ENCODE measurements around the gene RUVBL2.
A peak's percentile ranks its signal among the peaks of the same experiment; 100 is the strongest.

Gene RUVBL2

GRCh38 chr19:48964205-48965039, 29.3 kb upstream of the RUVBL2 start:
- H3K27ac ChIP-seq, result peak overlapping the region; percentile 70
- no peak for TF ChIP-seq ZFX (IDR thresholded peaks at IDR 0.05)
- no peak for TF ChIP-seq CTCF (conservative IDR thresholded peaks at IDR 0.05)

GRCh38 chr19:48965040-48965805, 28.5 kb upstream of the RUVBL2 start, which contains the start of gene FTL:
Gene FTL, plus strand, starts transcription at chr19:48965309. Its CDS starts 199 bp downstream, at chr19:48965508.
- peak within 1 kb of the TSS; percentile 70 for H3K27ac ChIP-seq
- no peak for TF ChIP-seq ZFX (IDR thresholded peaks at IDR 0.05)
- TF ChIP-seq CTCF (conservative IDR thresholded peaks at IDR 0.05), result no peak

GRCh38 chr19:48965806-48966540, 27.7 kb upstream of the RUVBL2 start:
- no peak for TF ChIP-seq CTCF (conservative IDR thresholded peaks at IDR 0.05)
- no peak for TF ChIP-seq ZFX (IDR thresholded peaks at IDR 0.05)
- peak overlapping the region; percentile 70 for H3K27ac ChIP-seq

GRCh38 chr19:48966541-48967345, 26.9 kb upstream of the RUVBL2 start:
- peak overlapping the region; percentile 70 for H3K27ac ChIP-seq

GRCh38 chr19:48967346-48968178, 26.1 kb upstream of the RUVBL2 start:
- no peak overlapping the region; the same call in 1 of the 2 replicates for H3K27ac ChIP-seq
- no peak for TF ChIP-seq ZFX (IDR thresholded peaks at IDR 0.05)
- no peak for TF ChIP-seq CTCF (conservative IDR thresholded peaks at IDR 0.05)

More at GRCh38 chr19:48966541-48967345, 26.9 kb upstream of the RUVBL2 start:
- TF ChIP-seq ZFX (IDR thresholded peaks at IDR 0.05) (no peak), CTCF (conservative IDR thresholded peaks at IDR 0.05) (no peak)

GRCh38 chr19:48968179-48968661, 25.5 kb upstream of the RUVBL2 start:
- no peak for TF ChIP-seq CTCF (conservative IDR thresholded peaks at IDR 0.05)
- TF ChIP-seq ZFX (IDR thresholded peaks at IDR 0.05), result no peak
- no peak overlapping the region; the same call in 1 of the 2 replicates for H3K27ac ChIP-seq

Data from C4-2B (cell line).